GM19328 (cell line): Measurements from ENCODE around the gene NTNG2.

Experiments used
- ATAC-seq: cut with Tn5 transposase; IDR thresholded peaks from one replicate; pipeline ENCODE4 v1.9.1; 2021; ENCODE audit warnings: mild to moderate bottlenecking, moderate library complexity; ENCODE audit not compliant: unreplicated experiment

Gene NTNG2

GRCh38 chr9:132201139-132201538 is 39.3 kb downstream of the NTNG2 start:
- no peak for ATAC-seq

- ATAC-seq, result no peak
Measured at GRCh38 chr9:132201780-132202703, 40.2 kb downstream of the NTNG2 start.

GRCh38 chr9:132204883-132205282 is 43.0 kb downstream of the NTNG2 start:
- ATAC-seq, result no peak

- no peak for ATAC-seq
Measured at GRCh38 chr9:132207215-132207614, 45.4 kb downstream of the NTNG2 start.

- ATAC-seq, result no peak
Measured at GRCh38 chr9:132207839-132208615, 46.2 kb downstream of the NTNG2 start.

GRCh38 chr9:132209228-132209627 is 47.4 kb downstream of the NTNG2 start:
- no peak for ATAC-seq

- ATAC-seq, result no peak
Measured at GRCh38 chr9:132210472-132211145, 48.8 kb downstream of the NTNG2 start.

GRCh38 chr9:132211570-132211969 is 49.7 kb downstream of the NTNG2 start:
- no peak for ATAC-seq

GRCh38 chr9:132214027-132214622 is 52.3 kb downstream of the NTNG2 start:
- no peak for ATAC-seq

GRCh38 chr9:132216861-132217619 is 55.2 kb downstream of the NTNG2 start:
- ATAC-seq, result no peak

GRCh38 chr9:132218208-132218607 is 56.4 kb downstream of the NTNG2 start:
- no peak for ATAC-seq

- ATAC-seq, result no peak
Measured at GRCh38 chr9:132221941-132222340, 60.1 kb downstream of the NTNG2 start.

GRCh38 chr9:132224645-132225044 is 62.8 kb downstream of the NTNG2 start:
- ATAC-seq, result no peak

- ATAC-seq, result no peak
Measured at GRCh38 chr9:132226571-132227430, 64.9 kb downstream of the NTNG2 start.

- no peak for ATAC-seq
Measured at GRCh38 chr9:132228062-132228461, 66.2 kb downstream of the NTNG2 start.

- no peak for ATAC-seq
Measured at GRCh38 chr9:132230605-132231004, 68.7 kb downstream of the NTNG2 start.

- no peak for ATAC-seq
Measured at GRCh38 chr9:132231019-132231701, 69.3 kb downstream of the NTNG2 start.

- ATAC-seq, result no peak
Measured at GRCh38 chr9:132232522-132232921, 70.7 kb downstream of the NTNG2 start.

- no peak for ATAC-seq
Measured at GRCh38 chr9:132233138-132233537, 71.3 kb downstream of the NTNG2 start.
